ENCODE data around the gene PCDHGA8.

DNA sequence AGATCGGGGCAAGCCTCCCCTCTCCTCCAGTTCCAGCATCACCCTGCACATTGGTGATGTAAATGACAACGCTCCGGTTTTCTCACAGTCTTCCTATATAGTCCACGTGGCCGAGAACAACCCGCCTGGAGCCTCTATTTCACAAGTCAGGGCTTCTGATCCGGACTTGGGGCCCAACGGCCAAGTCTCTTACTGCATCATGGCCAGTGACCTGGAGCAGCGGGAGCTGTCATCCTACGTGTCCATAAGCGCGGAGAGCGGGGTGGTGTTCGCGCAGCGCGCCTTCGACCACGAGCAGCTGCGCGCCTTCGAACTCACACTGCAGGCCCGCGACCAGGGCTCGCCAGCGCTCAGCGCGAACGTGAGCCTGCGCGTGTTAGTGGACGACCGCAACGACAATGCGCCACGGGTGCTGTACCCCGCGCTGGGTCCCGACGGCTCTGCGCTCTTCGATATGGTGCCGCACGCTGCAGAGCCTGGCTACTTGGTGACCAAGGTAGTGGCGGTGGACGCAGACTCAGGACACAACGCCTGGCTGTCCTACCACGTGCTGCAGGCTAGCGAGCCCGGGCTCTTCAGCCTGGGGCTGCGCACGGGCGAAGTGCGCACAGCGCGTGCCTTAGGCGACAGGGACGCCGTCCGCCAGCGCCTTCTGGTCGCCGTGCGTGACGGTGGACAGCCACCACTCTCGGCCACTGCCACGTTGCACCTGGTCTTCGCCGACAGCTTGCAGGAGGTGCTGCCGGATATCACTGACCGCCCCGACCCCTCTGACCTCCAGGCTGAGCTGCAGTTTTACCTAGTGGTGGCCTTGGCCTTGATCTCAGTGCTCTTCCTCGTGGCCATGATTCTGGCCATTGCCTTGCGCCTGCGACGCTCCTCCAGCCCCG, 3.0 kb upstream of the PCDHGA8 start:
- no peak for TF ChIP-seq GATA3 (IDR thresholded peaks at IDR 0.05; ENCODE audit: low read depth, low read length)
- no peak for TF ChIP-seq GATA2 (IDR thresholded peaks at IDR 0.05; ENCODE audit: low read depth, low read length)

Data from SH-SY5Y (cell line).